GM12801 (cell line): ENCODE measurements around the gene LAPTM4A.

Experiments used
- TF ChIP-seq, protein P1 (sequence below): IDR thresholded peaks from one replicate; pipeline ENCODE4 v1.5.1; 2011; ENCODE audit warnings: control low read depth; ENCODE audit not compliant: insufficient read length; ENCODE audit errors: extremely low read depth

LAPTM4A gene

DNA sequence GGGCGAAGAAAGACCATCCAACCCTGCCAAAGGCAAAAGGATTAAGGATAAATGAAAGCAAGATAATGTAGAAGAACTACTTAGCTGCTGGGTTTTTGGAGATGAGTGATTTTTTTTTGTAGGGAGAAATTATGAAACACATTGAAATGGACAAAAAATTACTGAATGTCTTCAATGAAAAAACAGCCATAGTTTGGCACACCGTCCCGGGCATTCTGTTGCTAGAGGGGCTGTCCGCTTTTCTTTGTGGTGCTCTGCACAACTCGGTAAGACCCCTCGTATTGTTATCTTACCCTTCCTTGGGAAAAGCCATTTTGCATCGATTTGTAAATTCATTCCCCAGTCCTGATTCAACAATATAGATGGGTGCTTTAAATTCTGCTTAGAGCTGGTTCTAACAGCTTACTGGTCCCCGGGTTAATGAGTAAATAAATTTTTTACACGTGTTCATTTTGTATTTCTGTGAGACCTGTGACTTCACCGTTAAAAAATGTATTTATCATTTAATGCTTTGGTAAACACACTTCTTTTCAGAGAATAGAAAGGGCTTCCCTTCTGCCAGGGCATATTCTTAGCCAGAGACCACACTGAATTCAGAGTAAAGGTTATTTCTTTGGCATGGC, 912 bp upstream of the LAPTM4A start:
- TF ChIP-seq, protein P1, sequence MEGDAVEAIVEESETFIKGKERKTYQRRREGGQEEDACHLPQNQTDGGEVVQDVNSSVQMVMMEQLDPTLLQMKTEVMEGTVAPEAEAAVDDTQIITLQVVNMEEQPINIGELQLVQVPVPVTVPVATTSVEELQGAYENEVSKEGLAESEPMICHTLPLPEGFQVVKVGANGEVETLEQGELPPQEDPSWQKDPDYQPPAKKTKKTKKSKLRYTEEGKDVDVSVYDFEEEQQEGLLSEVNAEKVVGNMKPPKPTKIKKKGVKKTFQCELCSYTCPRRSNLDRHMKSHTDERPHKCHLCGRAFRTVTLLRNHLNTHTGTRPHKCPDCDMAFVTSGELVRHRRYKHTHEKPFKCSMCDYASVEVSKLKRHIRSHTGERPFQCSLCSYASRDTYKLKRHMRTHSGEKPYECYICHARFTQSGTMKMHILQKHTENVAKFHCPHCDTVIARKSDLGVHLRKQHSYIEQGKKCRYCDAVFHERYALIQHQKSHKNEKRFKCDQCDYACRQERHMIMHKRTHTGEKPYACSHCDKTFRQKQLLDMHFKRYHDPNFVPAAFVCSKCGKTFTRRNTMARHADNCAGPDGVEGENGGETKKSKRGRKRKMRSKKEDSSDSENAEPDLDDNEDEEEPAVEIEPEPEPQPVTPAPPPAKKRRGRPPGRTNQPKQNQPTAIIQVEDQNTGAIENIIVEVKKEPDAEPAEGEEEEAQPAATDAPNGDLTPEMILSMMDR, result no peak

DNA sequence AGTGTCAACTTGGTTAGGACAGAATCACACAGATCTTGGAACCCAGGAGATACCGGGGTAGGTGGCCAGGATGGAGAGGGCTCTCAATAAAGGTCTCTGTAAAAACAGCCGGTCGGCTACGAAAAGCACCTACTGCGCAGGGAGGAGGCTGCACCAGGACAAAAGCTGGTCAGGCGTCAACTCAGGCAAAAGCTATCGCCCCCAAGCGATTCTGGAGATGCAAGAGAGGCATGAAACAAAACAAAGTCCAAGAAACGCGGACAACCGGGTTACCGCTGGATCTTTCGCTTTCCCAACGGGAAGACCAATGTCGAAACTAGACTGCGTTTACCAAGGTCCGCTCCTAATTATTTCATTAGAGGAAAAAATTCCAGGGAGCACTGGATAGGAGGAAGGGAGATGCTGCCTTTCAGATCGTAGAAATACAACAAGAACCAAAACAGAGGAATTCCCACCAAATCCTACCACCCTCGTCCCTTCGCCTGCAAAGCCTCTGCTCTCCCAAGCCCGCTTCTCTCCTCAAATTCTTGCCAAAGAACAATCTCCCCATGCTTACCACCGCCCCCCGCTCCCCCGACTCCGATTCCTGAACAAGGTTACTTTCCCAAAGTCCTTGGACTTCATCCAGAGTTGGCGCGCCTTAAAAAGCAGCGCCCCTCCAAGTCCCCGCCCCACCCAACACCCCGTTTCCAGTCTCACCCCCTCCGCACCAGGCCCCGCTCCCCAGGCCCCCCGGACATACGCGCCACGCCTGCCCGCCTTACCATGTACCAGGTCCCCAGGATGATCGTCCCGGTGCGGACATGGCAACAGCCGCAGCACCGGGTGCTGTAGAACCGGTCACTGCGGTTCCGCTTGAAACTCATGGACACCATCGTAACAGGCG, 539 bp downstream of the LAPTM4A start:
- TF ChIP-seq, protein P1, result no peak

DNA sequence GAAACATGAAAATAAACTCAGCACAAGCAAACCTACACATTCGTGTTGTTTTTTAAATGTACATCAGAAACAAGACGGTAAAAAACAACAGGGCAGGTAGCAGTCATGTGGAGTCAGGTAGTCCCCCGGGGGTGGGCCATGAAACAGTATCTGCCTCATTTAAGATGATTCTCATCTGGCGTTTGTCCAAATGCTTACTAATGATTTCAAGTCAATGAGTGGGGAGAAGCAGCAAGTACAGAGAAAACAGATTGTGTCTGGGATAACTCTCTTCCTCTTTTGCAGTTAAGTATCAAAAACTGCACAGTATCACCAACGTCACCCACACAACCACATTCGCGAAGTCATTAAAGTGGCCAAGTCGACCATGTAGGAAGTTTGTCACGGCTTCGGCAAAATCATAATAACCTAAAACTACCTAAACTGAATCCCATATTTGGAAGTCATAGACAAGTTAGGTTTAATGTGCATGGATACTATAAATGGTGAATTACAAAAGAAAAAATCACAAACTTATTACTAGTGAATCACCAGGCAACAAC, 1.3 kb downstream of the LAPTM4A start:
- TF ChIP-seq, protein P1, result no peak

DNA sequence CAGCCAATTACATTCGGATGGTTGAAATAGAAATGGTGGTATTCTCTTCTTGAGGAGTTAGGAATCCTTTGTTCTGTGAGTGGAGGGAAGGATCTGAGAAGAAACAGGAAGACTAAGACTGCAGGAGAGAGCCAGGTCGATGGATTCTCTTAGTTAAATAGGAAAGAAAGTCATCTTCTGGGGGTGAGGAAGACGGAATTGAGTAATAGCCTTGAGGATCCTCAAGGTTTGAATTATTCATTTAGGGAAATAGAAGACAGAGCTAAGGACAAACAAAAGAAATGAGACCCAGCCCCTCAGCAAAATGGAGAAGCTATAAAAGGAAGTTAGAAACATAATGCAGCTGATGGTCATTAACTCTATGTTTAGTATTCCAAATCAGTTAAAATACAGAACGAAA, 1.8 kb downstream of the LAPTM4A start:
- TF ChIP-seq, protein P1, result no peak

DNA sequence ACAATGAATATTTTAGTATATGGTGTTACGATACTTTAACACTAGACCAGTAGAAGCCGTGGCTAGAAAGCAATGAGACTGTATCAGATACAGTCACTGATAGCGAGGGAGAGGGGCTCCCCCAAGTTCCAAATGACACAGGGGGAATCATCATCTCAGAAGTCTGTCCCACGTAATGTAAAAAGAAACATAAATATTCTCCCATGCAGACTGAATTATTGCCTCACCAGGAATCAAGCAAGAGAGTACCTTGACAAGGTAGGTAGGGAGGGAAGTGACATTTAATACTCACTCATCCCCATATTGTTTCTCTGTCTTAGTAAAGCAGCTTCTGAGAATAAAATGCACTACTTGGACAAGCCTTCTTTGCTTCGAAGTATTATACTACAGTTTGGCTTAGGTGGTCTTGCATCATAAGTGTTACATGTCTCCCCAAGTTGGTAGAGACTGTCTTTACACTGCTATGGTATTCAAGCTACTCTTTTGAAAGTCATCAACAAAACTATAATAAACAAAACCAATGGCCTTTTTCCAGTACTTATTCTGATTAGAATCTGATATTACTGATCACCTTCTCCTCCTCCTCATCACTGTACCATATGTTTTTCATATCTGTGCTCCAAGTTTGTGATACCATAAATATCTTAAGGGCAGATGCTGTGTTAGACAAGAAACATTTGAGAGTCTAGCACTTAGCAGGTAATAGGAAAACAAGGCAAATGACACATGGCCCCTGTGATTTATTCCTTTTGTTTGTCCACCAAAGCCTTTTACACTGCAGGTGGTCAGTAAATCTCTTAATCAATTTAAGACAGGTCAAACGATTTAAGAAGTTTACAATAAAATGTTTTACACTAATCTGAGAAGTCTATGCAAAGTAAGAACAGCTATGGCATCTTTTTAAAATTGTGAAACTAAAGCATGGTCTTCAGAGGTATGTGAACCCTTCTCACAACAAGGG, 2.7 kb downstream of the LAPTM4A start:
- TF ChIP-seq, protein P1, result no peak

DNA sequence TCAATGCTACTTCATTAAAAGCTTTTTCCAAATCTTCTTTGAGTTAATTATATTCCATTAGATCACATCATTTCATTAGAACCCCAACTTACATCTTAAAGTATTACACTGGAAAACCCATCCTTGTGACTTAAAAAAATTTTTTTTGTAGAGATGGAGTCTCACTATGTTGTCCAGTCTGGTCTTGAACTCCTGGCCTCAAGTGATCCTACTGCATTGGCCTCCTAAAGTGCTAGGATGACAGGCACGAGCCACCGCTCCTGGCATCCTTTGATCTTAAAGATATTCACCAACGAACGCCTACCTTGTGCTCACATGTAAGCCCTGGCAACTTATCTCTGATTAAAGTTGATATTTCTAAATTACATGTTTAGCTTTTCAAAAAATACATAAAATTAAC, 6.7 kb downstream of the LAPTM4A start:
- TF ChIP-seq, protein P1, result no peak
